Ascending aorta (tissue), 2 donors: ENCODE results near the gene LIPA. TPM values are rescaled to one million over a fixed set of nuclear protein-coding genes. Genes with fewer than 3 reads are reported as not detected.

Experiments
- DNase-seq, 2 donors: peaks; one replicate each; pipeline ENCODE4 v3.0.0-alpha.2; 2019; ENCODE audit warnings: low spot score in 2 of 2
- H3K27ac ChIP-seq, 2 donors: fragments of 200-600 bp; sonication (generic); one replicate each; pipeline ENCODE4 v1.5.1; 2016 to 2017; ENCODE audit warnings: mild to moderate bottlenecking in 1 of 2
- H3K27me3 ChIP-seq: fragments of 200-600 bp; sonication (generic); one replicate; pipeline ENCODE4 v1.5.1; 2017
- H3K36me3 ChIP-seq, 2 donors: fragments of 200-600 bp; sonication (generic); one replicate each; pipeline ENCODE4 v1.5.1; 2016
- H3K4me1 ChIP-seq, 2 donors: fragments of 200-600 bp; sonication (generic); one replicate each; pipeline ENCODE4 v1.5.1; 2016 to 2017; ENCODE audit warnings: mild to moderate bottlenecking in 1 of 2
- H3K4me3 ChIP-seq, 2 donors: fragments of 200-600 bp; sonication (generic); one replicate each; pipeline ENCODE4 v1.5.1; 2016 to 2017; ENCODE audit warnings: mild to moderate bottlenecking in 1 of 2
- H3K9me3 ChIP-seq, 2 donors: fragments of 200-600 bp; sonication (generic); one replicate each; pipeline ENCODE4 v1.5.1; 2016
- CTCF ChIP-seq, 3 experiments: fragments of 200-600 bp in 2 of 3; fragments of 450-650 bp in 1 of 3; sonication (generic) in 2 of 3; IDR thresholded peaks; one replicate each; pipeline ENCODE4 v1.5.1; 2016 to 2019; ENCODE audit warnings: antibody characterized with exemption in 3 of 3, mild to moderate bottlenecking in 1 of 3, moderate library complexity in 1 of 3
- intact Hi-C: fragments of 100-400 bp; cut with DNase I; formaldehyde crosslinking; loops from one replicate; pipeline ENCODE4 v1.15.1; 2023
- total RNA-seq: library from RNA; depleted of rRNA; stranded (reverse); fragments of >200 nt; gene quantifications from one replicate; pipeline ENCODE4 v1.1.0, GENCODE V29; 2016

LIPA gene
- total RNA-seq, 1 donor from 2014 or later, result 57.9 TPM

- TF ChIP-seq CTCF (IDR thresholded peaks at IDR 0.05), result no peak
- H3K9me3 ChIP-seq, result no peaks in the 10 kb centered on the region
- no peak for DNase-seq
- H3K36me3 ChIP-seq, result no peaks in the 10 kb centered on the region
- intact Hi-C loops, result no loop called here
- H3K4me3 ChIP-seq, result no peak overlapping the region
- no peak overlapping the region for H3K27ac ChIP-seq
- no peaks in the 10 kb centered on the region for H3K27me3 ChIP-seq
- no peaks in the 10 kb centered on the region for H3K4me1 ChIP-seq
Measured at GRCh38 chr10:89189211-89189734, 62.3 kb downstream of the LIPA start.

- no peaks in the 10 kb centered on the region for H3K27me3 ChIP-seq
- no peak for TF ChIP-seq CTCF (IDR thresholded peaks at IDR 0.05)
- no peaks in the 10 kb centered on the region for H3K4me1 ChIP-seq
- H3K27ac ChIP-seq, result no peak overlapping the region
- H3K9me3 ChIP-seq, result no peaks in the 10 kb centered on the region
- intact Hi-C loops, result no loop called here
- H3K4me3 ChIP-seq, result no peak overlapping the region
- DNase-seq, result no peak
- H3K36me3 ChIP-seq, result no peaks in the 10 kb centered on the region
Measured at GRCh38 chr10:89185658-89186057, 65.9 kb downstream of the LIPA start.

- DNase-seq, result no peak
- Histone ChIP-seq H3K4me3 (no peak overlapping the region), H3K9me3 (no peaks in the 10 kb centered on the region), H3K36me3 (no peaks in the 10 kb centered on the region), H3K27ac (no peak overlapping the region), H3K4me1 (no peaks in the 10 kb centered on the region), H3K27me3 (no peaks in the 10 kb centered on the region)
- no peak for TF ChIP-seq CTCF (IDR thresholded peaks at IDR 0.05)
- intact Hi-C loops, result no loop called here
Measured at GRCh38 chr10:89184638-89185037, 66.9 kb downstream of the LIPA start.

- Histone ChIP-seq H3K9me3 (no peaks in the 10 kb centered on the region), H3K4me3 (no peak overlapping the region), H3K4me1 (no peaks in the 10 kb centered on the region), H3K36me3 (no peaks in the 10 kb centered on the region), H3K27ac (no peak overlapping the region), H3K27me3 (no peaks in the 10 kb centered on the region)
- intact Hi-C loops, result no loop called here
- no peak for TF ChIP-seq CTCF (IDR thresholded peaks at IDR 0.05)
- no peak for DNase-seq
Measured at GRCh38 chr10:89183571-89183970, 68.0 kb downstream of the LIPA start.

GRCh38 chr10:89182894-89183293 is 68.7 kb downstream of the LIPA start:
- Histone ChIP-seq H3K27me3 (no peaks in the 10 kb centered on the region), H3K4me3 (no peak overlapping the region), H3K27ac (no peak overlapping the region), H3K36me3 (no peaks in the 10 kb centered on the region), H3K4me1 (no peaks in the 10 kb centered on the region), H3K9me3 (no peaks in the 10 kb centered on the region)
- no peak for TF ChIP-seq CTCF (IDR thresholded peaks at IDR 0.05)
- DNase-seq, result no peak
- intact Hi-C loops, result no loop called here

- H3K36me3 ChIP-seq, result no peaks in the 10 kb centered on the region
- H3K4me1 ChIP-seq, result no peaks in the 10 kb centered on the region
- no peak overlapping the region for H3K4me3 ChIP-seq
- no peaks in the 10 kb centered on the region for H3K27me3 ChIP-seq
- intact Hi-C loops, result no loop called here
- H3K27ac ChIP-seq, result no peak overlapping the region
- TF ChIP-seq CTCF (IDR thresholded peaks at IDR 0.05), result no peak
- no peaks in the 10 kb centered on the region for H3K9me3 ChIP-seq
- DNase-seq, result no peak
Measured at GRCh38 chr10:89175816-89176215, 75.8 kb downstream of the LIPA start.
